HG02798 (cell line): ENCODE results near the gene NPTXR.
"Not testable (repeated sequence)": the region's sequence is repeated elsewhere in the genome, so short reads cannot be mapped to it uniquely, and the experiment has no call there.

Source experiments
- ATAC-seq: cut with Tn5 transposase; IDR thresholded peaks from one replicate; pipeline ENCODE4 v1.9.1; 2021; ENCODE audit warnings: mild to moderate bottlenecking; ENCODE audit not compliant: unreplicated experiment, poor library complexity

NPTXR gene

GRCh38 chr22:38832005-38832978, 11.5 kb downstream of the NPTXR start:
- no peak for ATAC-seq

- no peak for ATAC-seq
These were observed 12.5 kb downstream of the NPTXR start for GRCh38 chr22:38831166-38831945.

GRCh38 chr22:38830845-38831108, 13.1 kb downstream of the NPTXR start:
- ATAC-seq: no peak

- ATAC-seq: no peak
These were observed 13.6 kb downstream of the NPTXR start for GRCh38 chr22:38830026-38830844.

GRCh38 chr22:38829485-38829884, 14.3 kb downstream of the NPTXR start:
- ATAC-seq: no peak

- no peak for ATAC-seq
These were observed 15.1 kb downstream of the NPTXR start for GRCh38 chr22:38828616-38829205.

GRCh38 chr22:38828191-38828590, 15.6 kb downstream of the NPTXR start:
- no peak for ATAC-seq

GRCh38 chr22:38827510-38827909, 16.3 kb downstream of the NPTXR start:
- no peak for ATAC-seq

GRCh38 chr22:38826801-38827200, 17.0 kb downstream of the NPTXR start:
- no peak for ATAC-seq

- ATAC-seq: no peak
These were observed 17.4 kb downstream of the NPTXR start for GRCh38 chr22:38826386-38826785.

- ATAC-seq: no peak
These were observed 19.2 kb downstream of the NPTXR start for GRCh38 chr22:38824585-38824984.

GRCh38 chr22:38823637-38824036, 20.2 kb downstream of the NPTXR start:
- no peak for ATAC-seq

GRCh38 chr22:38823076-38823475, 20.8 kb downstream of the NPTXR start:
- ATAC-seq: no peak

GRCh38 chr22:38820020-38820419, 23.8 kb downstream of the NPTXR start:
- no peak for ATAC-seq

GRCh38 chr22:38819387-38819940, 24.4 kb downstream of the NPTXR start:
- ATAC-seq: no peak

- no peak for ATAC-seq
These were observed 26.6 kb downstream of the NPTXR start for GRCh38 chr22:38817196-38817595.

GRCh38 chr22:38815842-38816241, 28.0 kb downstream of the NPTXR start:
- ATAC-seq: no peak

GRCh38 chr22:38811241-38811640, 32.6 kb downstream of the NPTXR start:
- ATAC-seq: no peak

- not testable (repeated sequence) for ATAC-seq
These were observed 38.7 kb downstream of the NPTXR start for GRCh38 chr22:38805041-38805593.

- no peak for ATAC-seq
These were observed 41.1 kb downstream of the NPTXR start for GRCh38 chr22:38802671-38803121.
